ENCODE data around the gene IDI1. TPM values are rescaled to one million over a fixed set of nuclear protein-coding genes. Genes with fewer than 3 reads are reported as not detected.

The IDI1 gene
- total and polyA plus RNA-seq, 2 of the 13 experiments (the other 11 are each of a cell fraction or from before 2014, with no cell fraction given) = 44.4 to 145 TPM

DNA sequence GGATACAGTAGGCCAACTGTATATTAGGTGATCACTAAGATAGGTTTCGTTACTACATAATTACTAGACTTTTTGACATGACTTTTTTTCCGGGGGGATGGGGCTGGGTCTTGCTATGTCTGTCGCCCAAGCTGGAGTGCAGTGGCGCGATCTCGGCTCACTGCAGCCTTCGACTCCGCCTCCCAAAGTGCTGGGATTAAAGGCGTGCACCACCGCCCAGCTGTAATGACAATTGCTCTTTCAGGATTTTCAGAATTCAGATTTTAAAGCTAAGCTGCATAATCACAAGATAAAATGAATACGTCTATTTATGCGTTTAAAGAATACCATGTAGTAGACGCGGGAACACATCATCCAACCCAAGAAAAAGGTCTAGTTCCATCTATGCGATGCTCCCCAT is 982 bp downstream of the IDI1 start:
- BruUV-seq (replicated peaks) = no TSS peak
- no peaks in the 10 kb centered on the region for H3K9me3 ChIP-seq (ENCODE audit: low read length)
- DNase-seq (ENCODE audit: low spot score) (no peak), ATAC-seq (no peak), FAIRE-seq (no peak)
- peak overlapping the region; percentile 94 for H3K9ac ChIP-seq (ENCODE audit: insufficient read depth, low read depth, low read length)
- intact Hi-C loops (cut with micrococcal nuclease; ENCODE audit: unreplicated experiment) = loop anchor here (2.0 to 5.0 kb wide), 2 partner anchors 61 to 117 kb away; partner anchors contain the start of genes GTPBP4 and LARP4B
- ChIA-PET POLR2A (interaction anchor here (1.1 to 1.9 kb wide), 5 partner anchors 10 to 113 kb away, joined by 3 to 6 read pairs (median 5); no protein-coding TSS in a partner anchor), CTCF (ENCODE audit: low intra/inter-chr PET ratio, low total read pairs) (no interaction called here)
- peaks cover 54% of the 10 kb centered on the region for H4K20me1 ChIP-seq (ENCODE audit: insufficient read depth, low read length)
- H3K27me3 ChIP-seq (ENCODE audit: control insufficient read depth in 1 of 2, insufficient read depth in 2 of 2, low read length in 2 of 2) = no peaks in the 10 kb centered on the region; a peak in 1 of 5 replicates
- peaks cover 57% of the 10 kb centered on the region for H3K4me1 ChIP-seq (ENCODE audit: insufficient read depth, low read length)
- peak overlapping the region; percentile 64 for H3K4me2 ChIP-seq (ENCODE audit: low read depth, low read length)
- peak overlapping the region; percentile 80 to 98 (median 93) for H3K4me3 ChIP-seq (replicated peaks in 1 of 3; ENCODE audit: insufficient read depth in 1 of 3, low read depth in 2 of 3, low read length in 3 of 3)
- H2AFZ ChIP-seq (ENCODE audit: low read length) = no peak overlapping the region
- in situ Hi-C loops (cut with HindIII; ENCODE audit: extremely low pct_ligation_motif_present, low pct_unique_long_range_greater_than_20kb) = no loop called here
- H3K27ac ChIP-seq (ENCODE audit: extremely low read length, insufficient read depth, low read length) = peak overlapping the region; percentile 96
- WGBS (ENCODE audit: low lambda C conversion rate) = under 1% methylated on average over 15 of the region's 15 CpGs
- H3K79me2 ChIP-seq (ENCODE audit: insufficient read depth, low read length) = peaks cover 80% of the 10 kb centered on the region
- H3K36me3 ChIP-seq (replicated peaks in 1 of 2; ENCODE audit: control insufficient read depth in 1 of 2, insufficient read depth in 2 of 2, low read length in 2 of 2) = peaks cover 3 to 17% of the 10 kb centered on the region in 2 experiments; a peak in 4 of 5 replicates
- TF ChIP-seq, protein P1, sequence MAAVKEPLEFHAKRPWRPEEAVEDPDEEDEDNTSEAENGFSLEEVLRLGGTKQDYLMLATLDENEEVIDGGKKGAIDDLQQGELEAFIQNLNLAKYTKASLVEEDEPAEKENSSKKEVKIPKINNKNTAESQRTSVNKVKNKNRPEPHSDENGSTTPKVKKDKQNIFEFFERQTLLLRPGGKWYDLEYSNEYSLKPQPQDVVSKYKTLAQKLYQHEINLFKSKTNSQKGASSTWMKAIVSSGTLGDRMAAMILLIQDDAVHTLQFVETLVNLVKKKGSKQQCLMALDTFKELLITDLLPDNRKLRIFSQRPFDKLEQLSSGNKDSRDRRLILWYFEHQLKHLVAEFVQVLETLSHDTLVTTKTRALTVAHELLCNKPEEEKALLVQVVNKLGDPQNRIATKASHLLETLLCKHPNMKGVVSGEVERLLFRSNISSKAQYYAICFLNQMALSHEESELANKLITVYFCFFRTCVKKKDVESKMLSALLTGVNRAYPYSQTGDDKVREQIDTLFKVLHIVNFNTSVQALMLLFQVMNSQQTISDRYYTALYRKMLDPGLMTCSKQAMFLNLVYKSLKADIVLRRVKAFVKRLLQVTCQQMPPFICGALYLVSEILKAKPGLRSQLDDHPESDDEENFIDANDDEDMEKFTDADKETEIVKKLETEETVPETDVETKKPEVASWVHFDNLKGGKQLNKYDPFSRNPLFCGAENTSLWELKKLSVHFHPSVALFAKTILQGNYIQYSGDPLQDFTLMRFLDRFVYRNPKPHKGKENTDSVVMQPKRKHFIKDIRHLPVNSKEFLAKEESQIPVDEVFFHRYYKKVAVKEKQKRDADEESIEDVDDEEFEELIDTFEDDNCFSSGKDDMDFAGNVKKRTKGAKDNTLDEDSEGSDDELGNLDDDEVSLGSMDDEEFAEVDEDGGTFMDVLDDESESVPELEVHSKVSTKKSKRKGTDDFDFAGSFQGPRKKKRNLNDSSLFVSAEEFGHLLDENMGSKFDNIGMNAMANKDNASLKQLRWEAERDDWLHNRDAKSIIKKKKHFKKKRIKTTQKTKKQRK (IDR thresholded peaks at IDR 0.05; ENCODE audit: low read length) = no peak
- TF ChIP-seq GLMP (CRISPR knock-in tag; IDR thresholded peaks at IDR 0.05; ENCODE audit: borderline replicate concordance) (no peak), ZXDC (CRISPR knock-in tag; IDR thresholded peaks at IDR 0.05) (0 out of 2 replicates have a peak, but pooled peaks have one; percentile 20), NFIC (IDR thresholded peaks at IDR 0.05; ENCODE audit: low read length) (no peak), ZNF441 (CRISPR knock-in tag; IDR thresholded peaks at IDR 0.05; ENCODE audit: borderline replicate concordance) (0 out of 2 replicates have a peak, but pooled peaks have one; percentile 10), POLR2AphosphoS5 (IDR thresholded peaks at IDR 0.05; ENCODE audit: low read depth, low read length) (no peak), PCBP1 (IDR thresholded peaks at IDR 0.05; ENCODE audit: borderline replicate concordance, low read depth, low read length) (no peak), ZNF432 (CRISPR knock-in tag; IDR thresholded peaks at IDR 0.05; ENCODE audit: borderline replicate concordance) (peak; percentile 11; the same call in 1 of the 2 replicates), THAP8 (CRISPR knock-in tag; IDR thresholded peaks at IDR 0.05; ENCODE audit: borderline replicate concordance) (no peak), TAF1 (CRISPR knock-in tag; IDR thresholded peaks at IDR 0.05) (no peak), ZNF317 (CRISPR knock-in tag; IDR thresholded peaks at IDR 0.05) (no peak), SIN3A (IDR thresholded peaks at IDR 0.05; ENCODE audit: borderline replicate concordance, low read depth, low read length) (0 out of 2 replicates have a peak, but pooled peaks have one; percentile 28), ZC3H4 (CRISPR knock-in tag; IDR thresholded peaks at IDR 0.05; ENCODE audit: borderline replicate concordance) (no peak), ZFAT (CRISPR knock-in tag; conservative IDR thresholded peaks at IDR 0.05) (no peak)
- TF ChIP-seq, protein P2, sequence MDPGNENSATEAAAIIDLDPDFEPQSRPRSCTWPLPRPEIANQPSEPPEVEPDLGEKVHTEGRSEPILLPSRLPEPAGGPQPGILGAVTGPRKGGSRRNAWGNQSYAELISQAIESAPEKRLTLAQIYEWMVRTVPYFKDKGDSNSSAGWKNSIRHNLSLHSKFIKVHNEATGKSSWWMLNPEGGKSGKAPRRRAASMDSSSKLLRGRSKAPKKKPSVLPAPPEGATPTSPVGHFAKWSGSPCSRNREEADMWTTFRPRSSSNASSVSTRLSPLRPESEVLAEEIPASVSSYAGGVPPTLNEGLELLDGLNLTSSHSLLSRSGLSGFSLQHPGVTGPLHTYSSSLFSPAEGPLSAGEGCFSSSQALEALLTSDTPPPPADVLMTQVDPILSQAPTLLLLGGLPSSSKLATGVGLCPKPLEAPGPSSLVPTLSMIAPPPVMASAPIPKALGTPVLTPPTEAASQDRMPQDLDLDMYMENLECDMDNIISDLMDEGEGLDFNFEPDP (CRISPR knock-in tag; conservative IDR thresholded peaks at IDR 0.05) = 0 out of 2 replicates have a peak, but pooled peaks have one; percentile 62
